Measurements from ENCODE around the gene OSBP.
A peak's percentile ranks its signal among the peaks of the same experiment; 100 is the strongest.
"Not testable (repeated sequence)": the region's sequence is repeated elsewhere in the genome, so short reads cannot be mapped to it uniquely, and the experiment has no call there.

The OSBP gene

GRCh38 chr11:59552844-59553243 lies 62.7 kb downstream of the OSBP start:
- H3K36me3 ChIP-seq (ENCODE audit: control insufficient read depth, insufficient read depth, low read length), result no peaks in the 10 kb centered on the region
- peaks cover 8% of the 10 kb centered on the region for H3K4me1 ChIP-seq (ENCODE audit: control insufficient read depth, insufficient read depth, low read length, poor library complexity, severe bottlenecking)
- 75 to 83% methylated on average over 2 of the region's 2 CpGs for WGBS, 2 experiments (ENCODE audit: insufficient coverage in 2 of 2)
- H3K4me3 ChIP-seq (ENCODE audit: extremely low read depth, insufficient read depth, low read length, poor library complexity, severe bottlenecking), result peak overlapping the region; percentile 60
- peak overlapping the region; percentile 36 for H3K27ac ChIP-seq (ENCODE audit: low read depth, low read length, severe bottlenecking)
- no peaks in the 10 kb centered on the region for H3K9me3 ChIP-seq (ENCODE audit: control insufficient read depth, low read length)

- Histone ChIP-seq H3K4me3 (ENCODE audit: extremely low read depth, insufficient read depth, low read length, poor library complexity, severe bottlenecking) (peak overlapping the region; percentile 60), H3K9me3 (ENCODE audit: control insufficient read depth, low read length) (no peaks in the 10 kb centered on the region), H3K27ac (ENCODE audit: low read depth, low read length, severe bottlenecking) (peak overlapping the region; percentile 2), H3K36me3 (ENCODE audit: control insufficient read depth, insufficient read depth, low read length) (no peaks in the 10 kb centered on the region), H3K4me1 (ENCODE audit: control insufficient read depth, insufficient read depth, low read length, poor library complexity, severe bottlenecking) (peaks cover 8% of the 10 kb centered on the region)
- WGBS, 2 experiments (ENCODE audit: insufficient coverage in 2 of 2), result 5 to 12% methylated on average over 16 to 20 of the region's 30 CpGs
These were observed 63.7 kb downstream of the OSBP start for GRCh38 chr11:59551659-59552521.

- peak overlapping the region; percentile 60 for H3K4me3 ChIP-seq (ENCODE audit: extremely low read depth, insufficient read depth, low read length, poor library complexity, severe bottlenecking)
- WGBS, 2 experiments (ENCODE audit: insufficient coverage in 2 of 2), result 0% methylated on average over 24 to 25 of the region's 34 CpGs
These were observed 64.5 kb downstream of the OSBP start for GRCh38 chr11:59550842-59551658.

GRCh38 chr11:59550368-59550841 lies 65.2 kb downstream of the OSBP start:
- 0% methylated on average over 26 to 31 of the region's 31 CpGs for WGBS, 2 experiments (ENCODE audit: insufficient coverage in 2 of 2)

More at GRCh38 chr11:59550842-59551658, 64.5 kb downstream of the OSBP start:
- Histone ChIP-seq H3K4me1 (ENCODE audit: control insufficient read depth, insufficient read depth, low read length, poor library complexity, severe bottlenecking) (peaks cover 8% of the 10 kb centered on the region), H3K9me3 (ENCODE audit: control insufficient read depth, low read length) (no peaks in the 10 kb centered on the region), H3K27ac (ENCODE audit: low read depth, low read length, severe bottlenecking) (peak overlapping the region; percentile 96), H3K36me3 (ENCODE audit: control insufficient read depth, insufficient read depth, low read length) (no peaks in the 10 kb centered on the region)

GRCh38 chr11:59548309-59548656 lies 67.3 kb downstream of the OSBP start:
- Histone ChIP-seq H3K9me3 (ENCODE audit: control insufficient read depth, low read length) (no peaks in the 10 kb centered on the region), H3K4me1 (ENCODE audit: control insufficient read depth, insufficient read depth, low read length, poor library complexity, severe bottlenecking) (peaks cover 8% of the 10 kb centered on the region), H3K36me3 (ENCODE audit: control insufficient read depth, insufficient read depth, low read length) (no peaks in the 10 kb centered on the region), H3K4me3 (ENCODE audit: extremely low read depth, insufficient read depth, low read length, poor library complexity, severe bottlenecking) (no peak overlapping the region), H3K27ac (ENCODE audit: low read depth, low read length, severe bottlenecking) (peak overlapping the region; percentile 16)
- 80 to 93% methylated on average over 1 to 2 of the region's 5 CpGs for WGBS, 2 experiments (ENCODE audit: insufficient coverage in 2 of 2)

More at GRCh38 chr11:59550368-59550841, 65.2 kb downstream of the OSBP start:
- Histone ChIP-seq H3K4me1 (ENCODE audit: control insufficient read depth, insufficient read depth, low read length, poor library complexity, severe bottlenecking) (peaks cover 8% of the 10 kb centered on the region), H3K9me3 (ENCODE audit: control insufficient read depth, low read length) (no peaks in the 10 kb centered on the region), H3K36me3 (ENCODE audit: control insufficient read depth, insufficient read depth, low read length) (no peaks in the 10 kb centered on the region), H3K4me3 (ENCODE audit: extremely low read depth, insufficient read depth, low read length, poor library complexity, severe bottlenecking) (peak overlapping the region; percentile 60), H3K27ac (ENCODE audit: low read depth, low read length, severe bottlenecking) (peak overlapping the region; percentile 96)

GRCh38 chr11:59547605-59548308 lies 67.8 kb downstream of the OSBP start:
- not testable (repeated sequence) for H3K4me3 ChIP-seq (ENCODE audit: extremely low read depth, insufficient read depth, low read length, poor library complexity, severe bottlenecking); H3K9me3 ChIP-seq (ENCODE audit: control insufficient read depth, low read length); H3K36me3 ChIP-seq (ENCODE audit: control insufficient read depth, insufficient read depth, low read length); H3K27ac ChIP-seq (ENCODE audit: low read depth, low read length, severe bottlenecking); H3K4me1 ChIP-seq (ENCODE audit: control insufficient read depth, insufficient read depth, low read length, poor library complexity, severe bottlenecking)
- WGBS, 2 experiments (ENCODE audit: insufficient coverage in 2 of 2), result 50 to 86% methylated on average over 1 of the region's 5 CpGs

GRCh38 chr11:59545179-59546020 lies 70.2 kb downstream of the OSBP start:
- Histone ChIP-seq H3K4me3 (ENCODE audit: extremely low read depth, insufficient read depth, low read length, poor library complexity, severe bottlenecking) (no peak overlapping the region), H3K27ac (ENCODE audit: low read depth, low read length, severe bottlenecking) (no peak overlapping the region), H3K4me1 (ENCODE audit: control insufficient read depth, insufficient read depth, low read length, poor library complexity, severe bottlenecking) (peaks cover 8% of the 10 kb centered on the region), H3K36me3 (ENCODE audit: control insufficient read depth, insufficient read depth, low read length) (no peaks in the 10 kb centered on the region), H3K9me3 (ENCODE audit: control insufficient read depth, low read length) (no peaks in the 10 kb centered on the region)
- 89 to 96% methylated on average over 17 to 23 of the region's 24 CpGs for WGBS, 2 experiments (ENCODE audit: insufficient coverage in 2 of 2)

- no peak overlapping the region for H3K4me3 ChIP-seq (ENCODE audit: extremely low read depth, insufficient read depth, low read length, poor library complexity, severe bottlenecking)
- no peaks in the 10 kb centered on the region for H3K36me3 ChIP-seq (ENCODE audit: control insufficient read depth, insufficient read depth, low read length)
- H3K4me1 ChIP-seq (ENCODE audit: control insufficient read depth, insufficient read depth, low read length, poor library complexity, severe bottlenecking), result peaks cover 8% of the 10 kb centered on the region
- no peak overlapping the region for H3K27ac ChIP-seq (ENCODE audit: low read depth, low read length, severe bottlenecking)
- WGBS, 2 experiments (ENCODE audit: insufficient coverage in 2 of 2), result 75 to 93% methylated on average over 3 of the region's 3 CpGs
- H3K9me3 ChIP-seq (ENCODE audit: control insufficient read depth, low read length), result no peaks in the 10 kb centered on the region
These were observed 70.8 kb downstream of the OSBP start for GRCh38 chr11:59544869-59545178.

GRCh38 chr11:59543713-59544112 lies 71.9 kb downstream of the OSBP start:
- not testable (repeated sequence) for H3K27ac ChIP-seq (ENCODE audit: low read depth, low read length, severe bottlenecking); H3K4me1 ChIP-seq (ENCODE audit: control insufficient read depth, insufficient read depth, low read length, poor library complexity, severe bottlenecking); H3K36me3 ChIP-seq (ENCODE audit: control insufficient read depth, insufficient read depth, low read length); H3K4me3 ChIP-seq (ENCODE audit: extremely low read depth, insufficient read depth, low read length, poor library complexity, severe bottlenecking); H3K9me3 ChIP-seq (ENCODE audit: control insufficient read depth, low read length)
- WGBS, 2 experiments (ENCODE audit: insufficient coverage in 2 of 2), result no CpG with 5 or more reads among the region's 3 CpGs

All from mesodermal cell (in vitro differentiated cells).